Measurements from ENCODE around the gene PRKG1.

GRCh38 chr10:51585742-51586141 lies 511.5 kb downstream of the PRKG1 start:
- TF ChIP-seq, protein P1, sequence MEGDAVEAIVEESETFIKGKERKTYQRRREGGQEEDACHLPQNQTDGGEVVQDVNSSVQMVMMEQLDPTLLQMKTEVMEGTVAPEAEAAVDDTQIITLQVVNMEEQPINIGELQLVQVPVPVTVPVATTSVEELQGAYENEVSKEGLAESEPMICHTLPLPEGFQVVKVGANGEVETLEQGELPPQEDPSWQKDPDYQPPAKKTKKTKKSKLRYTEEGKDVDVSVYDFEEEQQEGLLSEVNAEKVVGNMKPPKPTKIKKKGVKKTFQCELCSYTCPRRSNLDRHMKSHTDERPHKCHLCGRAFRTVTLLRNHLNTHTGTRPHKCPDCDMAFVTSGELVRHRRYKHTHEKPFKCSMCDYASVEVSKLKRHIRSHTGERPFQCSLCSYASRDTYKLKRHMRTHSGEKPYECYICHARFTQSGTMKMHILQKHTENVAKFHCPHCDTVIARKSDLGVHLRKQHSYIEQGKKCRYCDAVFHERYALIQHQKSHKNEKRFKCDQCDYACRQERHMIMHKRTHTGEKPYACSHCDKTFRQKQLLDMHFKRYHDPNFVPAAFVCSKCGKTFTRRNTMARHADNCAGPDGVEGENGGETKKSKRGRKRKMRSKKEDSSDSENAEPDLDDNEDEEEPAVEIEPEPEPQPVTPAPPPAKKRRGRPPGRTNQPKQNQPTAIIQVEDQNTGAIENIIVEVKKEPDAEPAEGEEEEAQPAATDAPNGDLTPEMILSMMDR (IDR thresholded peaks at IDR 0.05; ENCODE audit: insufficient read depth, low read length, poor library complexity, severe bottlenecking): no peak
- TF ChIP-seq EZH2phosphoT487 (conservative IDR thresholded peaks at IDR 0.05; ENCODE audit: low read length): no peak
